ENCODE results near the gene DDC.
"Not testable (repeated sequence)": the region's sequence is repeated elsewhere in the genome, so short reads cannot be mapped to it uniquely, and the experiment has no call there.

Gene DDC

GRCh38 chr7:50587737-50588136, 22.5 kb upstream of the DDC start:
- no peak for DNase-seq

GRCh38 chr7:50584793-50585408, 19.7 kb upstream of the DDC start:
- DNase-seq = no peak

- DNase-seq = no peak
Observed at GRCh38 chr7:50584386-50584785, 19.2 kb upstream of the DDC start.

GRCh38 chr7:50583295-50583694, 18.1 kb upstream of the DDC start:
- not testable (repeated sequence) for DNase-seq

GRCh38 chr7:50582271-50582670, 17.1 kb upstream of the DDC start:
- not testable (repeated sequence) for DNase-seq

- DNase-seq = not testable (repeated sequence)
Observed at GRCh38 chr7:50580666-50581065, 15.5 kb upstream of the DDC start.

- no peak for DNase-seq
Observed at GRCh38 chr7:50580057-50580456, 14.9 kb upstream of the DDC start.

- DNase-seq = not testable (repeated sequence)
Observed at GRCh38 chr7:50578105-50578504, 12.9 kb upstream of the DDC start.

- no peak for DNase-seq
Observed at GRCh38 chr7:50577569-50577968, 12.4 kb upstream of the DDC start.

- not testable (repeated sequence) for DNase-seq
Observed at GRCh38 chr7:50576388-50576787, 11.2 kb upstream of the DDC start.

- no peak for DNase-seq
Observed at GRCh38 chr7:50567715-50568261, 2.6 kb upstream of the DDC start.

- no peak for DNase-seq
Observed at GRCh38 chr7:50565977-50566376, 772 bp upstream of the DDC start.

GRCh38 chr7:50565559-50565916, 333 bp upstream of the DDC start:
- DNase-seq = no peak

GRCh38 chr7:50564171-50564570, 1.0 kb downstream of the DDC start:
- DNase-seq = no peak

- DNase-seq = no peak
Observed at GRCh38 chr7:50562136-50562535, 3.1 kb downstream of the DDC start.

- DNase-seq = no peak
Observed at GRCh38 chr7:50560865-50561351, 4.3 kb downstream of the DDC start.

GRCh38 chr7:50559881-50560280, 5.3 kb downstream of the DDC start:
- no peak for DNase-seq

- no peak for DNase-seq
Observed at GRCh38 chr7:50558294-50559053, 6.7 kb downstream of the DDC start.

- DNase-seq = no peak
Observed at GRCh38 chr7:50557099-50557498, 8.1 kb downstream of the DDC start.

GRCh38 chr7:50556247-50556991, 8.8 kb downstream of the DDC start:
- no peak for DNase-seq

- no peak for DNase-seq
Observed at GRCh38 chr7:50555594-50556140, 9.5 kb downstream of the DDC start.

GRCh38 chr7:50554431-50555322, 10.5 kb downstream of the DDC start:
- no peak for DNase-seq
